Endothelial cell of umbilical vein (primary cell): ENCODE measurements around the gene DHDH. TPM values are rescaled to one million over a fixed set of nuclear protein-coding genes. Genes with fewer than 3 reads are reported as not detected.

Experiments
- BruUV-seq: library from RNA; stranded (reverse); fragments of 400-500 nt; replicated peaks from 2 replicates; lab custom pipeline; 2021; lab: Mats Ljungman, UMichigan
- CTCF ChIA-PET: fragments of 300-600, 350-600 bp; sonication (Branson Sonifier 250); formaldehyde crosslinking; loops from one replicate; lab custom pipeline; 2021; ENCODE audit warnings: antibody characterized with exemption, inconsistent platforms; lab: Charles Lee
- POLR2A ChIA-PET: fragments of 300-600, 350-600 bp; sonication (Branson Sonifier 250); formaldehyde crosslinking; loops from one replicate; lab custom pipeline; 2021; ENCODE audit warnings: antibody characterized with exemption, inconsistent platforms; lab: Charles Lee
- DNase-seq: peaks from one replicate; pipeline ENCODE4 v3.0.0-alpha.2; 2011; ENCODE audit warnings: low read depth, low spot score
- FAIRE-seq: peaks from 2 replicates; lab custom pipeline; 2011; peaks lifted over from hg19 to GRCh38; lab: Jason Lieb, UNC
- H2AFZ ChIP-seq: 2 replicates; pipeline ENCODE4 v1.6.0; 2012; ENCODE audit warnings: low read depth, low read length, control low read depth, inconsistent platforms
- H3K27ac ChIP-seq: 2 replicates; pipeline ENCODE4 v1.5.1; 2011; ENCODE audit warnings: low read depth, mild to moderate bottlenecking, control low read depth, low read length, moderate library complexity; ENCODE audit not compliant: insufficient read depth
- H3K27me3 ChIP-seq, 2 experiments: 2 replicates each; pipeline versions ENCODE4 v1.6.0 to v1.6.1; 2011; ENCODE audit warnings: low read length in 2 of 2, mixed read lengths in 1 of 2; ENCODE audit not compliant: control insufficient read depth in 2 of 2, insufficient read depth in 2 of 2
- H3K36me3 ChIP-seq, 2 experiments: 2 replicates in 1 of 2; 3 replicates in 1 of 2; pipeline ENCODE4 v1.5.1; 2011; ENCODE audit warnings: low read length in 2 of 2, mild to moderate bottlenecking in 1 of 2, moderate library complexity in 1 of 2; ENCODE audit not compliant: control insufficient read depth in 2 of 2, insufficient read depth in 2 of 2; ENCODE audit errors: extremely low read depth in 1 of 2
- H3K4me1 ChIP-seq: 3 replicates; pipeline ENCODE4 v1.5.1; 2011; ENCODE audit warnings: mild to moderate bottlenecking, low read length; ENCODE audit not compliant: control insufficient read depth, insufficient read depth; ENCODE audit errors: extremely low read depth
- H3K4me2 ChIP-seq: 2 replicates; pipeline ENCODE4 v1.6.1; 2011; ENCODE audit warnings: low read length, control low read depth, mixed read lengths; ENCODE audit not compliant: insufficient read depth
- H3K4me3 ChIP-seq, 3 experiments: fragments of 200-600 bp in 1 of 3; sonication (generic), shearing (Covaris generic) in 1 of 3; replicated peaks in 1 of 3; 2 replicates each; pipeline ENCODE4 v1.5.1; 2011 to 2016; ENCODE audit warnings: control low read depth in 3 of 3, low read length in 3 of 3, mild to moderate bottlenecking in 2 of 3, inconsistent platforms in 1 of 3, low read depth in 1 of 3, moderate library complexity in 1 of 3; ENCODE audit not compliant: insufficient read depth in 1 of 3
- H3K79me2 ChIP-seq: 2 replicates; pipeline ENCODE4 v1.6.0; 2012; ENCODE audit warnings: low read length, inconsistent platforms; ENCODE audit not compliant: control insufficient read depth, insufficient read depth
- H3K9ac ChIP-seq: replicated peaks from 2 replicates; pipeline ENCODE3; 2011; ENCODE audit warnings: low read length, control low read depth; ENCODE audit not compliant: insufficient read depth; ENCODE audit errors: extremely low read depth
- H3K9me1 ChIP-seq: replicated peaks from 3 replicates; pipeline ENCODE4 v1.6.0; 2011; ENCODE audit warnings: mild to moderate bottlenecking, low read length; ENCODE audit not compliant: control insufficient read depth, insufficient read depth; ENCODE audit errors: extremely low read depth
- H3K9me3 ChIP-seq: replicated peaks from 2 replicates; pipeline ENCODE4 v1.5.1; 2012; ENCODE audit warnings: low read length, inconsistent platforms; ENCODE audit not compliant: control insufficient read depth, insufficient read depth
- H4K20me1 ChIP-seq: replicated peaks from 2 replicates; pipeline ENCODE3; 2011; ENCODE audit warnings: mild to moderate bottlenecking, low read length; ENCODE audit not compliant: control insufficient read depth, insufficient read depth; ENCODE audit errors: extremely low read depth
- CTCF ChIP-seq, 2 donors: IDR thresholded peaks; 1 replicate in 1 of 2; 2 replicates in 1 of 2; pipeline ENCODE4 v1.5.1; 2011; ENCODE audit warnings: low read length in 2 of 2, mild to moderate bottlenecking in 2 of 2, moderate library complexity in 2 of 2, control low read depth in 1 of 2, inconsistent platforms in 1 of 2, low read depth in 1 of 2; ENCODE audit not compliant: insufficient read depth in 1 of 2; ENCODE audit errors: extremely low read depth in 1 of 2
- EZH2 ChIP-seq: IDR thresholded peaks from 2 replicates; pipeline ENCODE4 v1.6.1; 2012; ENCODE audit warnings: borderline replicate concordance, low read depth, mild to moderate bottlenecking, moderate library complexity, low read length, inconsistent platforms; ENCODE audit not compliant: severe bottlenecking
- JUN ChIP-seq: IDR thresholded peaks from 2 replicates; pipeline ENCODE4 v1.6.1; 2011; ENCODE audit warnings: borderline replicate concordance, low read depth; ENCODE audit not compliant: insufficient read length, insufficient read depth
- MAX ChIP-seq: IDR thresholded peaks from 2 replicates; pipeline ENCODE4 v1.6.1; 2011; ENCODE audit not compliant: insufficient read depth, insufficient read length
- MYC ChIP-seq: IDR thresholded peaks from one replicate; pipeline ENCODE4 v1.6.1; 2011; ENCODE audit warnings: mild to moderate bottlenecking, low read depth, low read length
- POLR2AphosphoS5 ChIP-seq: IDR thresholded peaks from 2 replicates; pipeline ENCODE4 v1.6.1; 2012; ENCODE audit warnings: low read depth, mild to moderate bottlenecking, control low read depth, low read length, moderate library complexity; ENCODE audit not compliant: insufficient read depth
- dilution Hi-C: fragments of 300-500 bp; cut with MboI; formaldehyde crosslinking; loops from one replicate; pipeline ENCODE4 v1.15.0; 2019; ENCODE audit warnings: low sequenced_read_pairs; ENCODE audit not compliant: extremely low pct_ligation_motif_present
- intact Hi-C: fragments of 100-400 bp; cut with micrococcal nuclease; formaldehyde crosslinking; loops from one replicate; pipeline ENCODE4 v1.10.0; 2022
- polyA plus RNA-seq, 4 experiments: library from polyadenylated mRNA; depleted of rRNA in 3 of 4; stranded (reverse) in 3 of 4; unstranded in 1 of 4; fragments of >200 nt; gene quantifications; 2 replicates each; pipeline versions ENCODE4 v1.2.1 to v1.2.3, GENCODE V29; 2011 to 2012; ENCODE audit warnings: missing spikeins in 1 of 4
- total RNA-seq: library from RNA; stranded (reverse); gene quantifications from 2 replicates; pipeline ENCODE4 v1.2.3, GENCODE V29; 2021

Gene DHDH
- total and polyA plus RNA-seq, 2 donors (not counting 3 experiments of a cell fraction or from before 2014, with no cell fraction given): not detected

- CTCF ChIA-PET: interaction anchor here (0.8 to 3.8 kb wide), 19 partner anchors 10 to 324 kb away, joined by 3 to 133 read pairs (median 15); partner anchors contain the start of genes CA11, DHDH, GYS1 and HSD17B14
- intact Hi-C loops: loop anchor here (5.0 kb wide), 1 partner anchor 332 kb away; the partner anchor contains the start of gene DBP
These were observed 36.0 kb downstream of the DHDH start for GRCh38 chr19:48969276-48970138.

More at GRCh38 chr19:48969276-48970138, 36.0 kb downstream of the DHDH start:
- no peak for FAIRE-seq
- Histone ChIP-seq H3K27ac (no peak overlapping the region), H3K9ac (no peak overlapping the region), H3K4me2 (no peak overlapping the region), H3K27me3 (no peaks in the 10 kb centered on the region), H4K20me1 (peaks cover 3% of the 10 kb centered on the region), H3K9me1 (no peaks in the 10 kb centered on the region), H3K4me3 (no peak overlapping the region), H3K4me1 (peaks cover 3% of the 10 kb centered on the region), H2AFZ (no peak overlapping the region), H3K79me2 (peaks cover 16% of the 10 kb centered on the region), H3K36me3 (peaks cover 5 to 18% of the 10 kb centered on the region in 2 experiments), H3K9me3 (no peaks in the 10 kb centered on the region)
- no peak for TF ChIP-seq JUN
- TF ChIP-seq MYC: no peak
- no peak for TF ChIP-seq MAX
- TF ChIP-seq EZH2: no peak
- no peak for TF ChIP-seq CTCF (IDR thresholded peaks at IDR 0.05; ENCODE audit: extremely low read depth in 1 of 2, insufficient read depth in 1 of 2, low read depth in 1 of 2, low read length in 2 of 2)
- no peak for TF ChIP-seq POLR2AphosphoS5
- no TSS peak for BruUV-seq
- dilution Hi-C loops: no loop called here
- POLR2A ChIA-PET: interaction anchor here (1.5 to 1.6 kb wide), 2 partner anchors 96 to 98 kb away, joined by 6 read pairs; partner anchors contain the start of gene PPP1R15A
- DNase-seq: no peak
